HepG2 (cell line): Measurements from ENCODE around the gene SMAP2. TPM values are rescaled to one million over a fixed set of nuclear protein-coding genes. Genes with fewer than 3 reads are reported as not detected.

Experiments
- GTF2F1 ChIP-seq: fragments of 150-350 bp; IDR thresholded peaks from 2 replicates; pipeline ENCODE4 v1.6.1; 2014; ENCODE audit warnings: low read length
- MAFG ChIP-seq: sonication (generic); formaldehyde crosslinking; IDR thresholded peaks from 2 replicates; pipeline ENCODE4 v1.5.1; 2020; ENCODE audit warnings: mild to moderate bottlenecking, missing genetic modification reagents
- RAD51 ChIP-seq: fragments of 450-650 bp; IDR thresholded peaks from 2 replicates; pipeline ENCODE4 v1.6.1; 2016; ENCODE audit warnings: borderline replicate concordance
- RARA ChIP-seq: IDR thresholded peaks from 2 replicates; pipeline ENCODE4 v1.6.1; 2016; ENCODE audit warnings: missing genetic modification reagents, missing compliant biosample characterization
- RFXANK ChIP-seq: IDR thresholded peaks from 2 replicates; pipeline ENCODE4 v1.6.1; 2016
- ZMAT3 ChIP-seq: sonication (generic); formaldehyde crosslinking; conservative IDR thresholded peaks from 2 replicates; pipeline ENCODE4 v1.7.0; 2021; ENCODE audit warnings: missing genetic modification reagents
- ZMYM4 ChIP-seq: sonication (generic); formaldehyde crosslinking; IDR thresholded peaks from 2 replicates; pipeline ENCODE4 v1.8.1; 2023; ENCODE audit warnings: mild to moderate bottlenecking, missing genetic modification reagents
- ZNF264 ChIP-seq: sonication (generic); formaldehyde crosslinking; IDR thresholded peaks from 2 replicates; pipeline ENCODE4 v1.4.0; 2020; ENCODE audit warnings: missing genetic modification reagents
- ZNF460 ChIP-seq: sonication (generic); formaldehyde crosslinking; IDR thresholded peaks from 2 replicates; pipeline ENCODE4 v1.5.1; 2020; ENCODE audit warnings: missing genetic modification reagents, mild to moderate bottlenecking, borderline replicate concordance
- ZNF7 ChIP-seq: IDR thresholded peaks from 2 replicates; pipeline ENCODE4 v1.6.1; 2016; ENCODE audit warnings: missing biosample characterization, missing genetic modification reagents
- ZNF83 ChIP-seq: sonication (generic); formaldehyde crosslinking; IDR thresholded peaks from 2 replicates; pipeline ENCODE4 v1.4.0; 2020; ENCODE audit warnings: missing genetic modification reagents, mild to moderate bottlenecking, borderline replicate concordance
- ZNF841 ChIP-seq: sonication (generic); formaldehyde crosslinking; IDR thresholded peaks from 2 replicates; pipeline ENCODE4 v1.8.1; 2023; ENCODE audit warnings: missing genetic modification reagents, borderline replicate concordance
- ZNF891 ChIP-seq: sonication (generic); formaldehyde crosslinking; IDR thresholded peaks from 2 replicates; pipeline ENCODE4 v1.5.0; 2020; ENCODE audit warnings: mild to moderate bottlenecking, missing genetic modification reagents
- polyA plus RNA-seq, 8 experiments: library from polyadenylated mRNA; depleted of rRNA in 3 of 8; stranded (reverse) in 7 of 8; unstranded in 1 of 8; fragments of >200 nt; fragmentation: Illumina TruSeq in 4 of 8; extraction: Trizol in 4 of 8; gene quantifications; 2 replicates each; pipeline versions ENCODE4 v1.2.1 to v1.2.3, GENCODE V29; 2011 to 2016; ENCODE audit warnings: low read depth in 4 of 8, missing spikeins in 1 of 8, mixed read lengths in 1 of 8; ENCODE audit not compliant: insufficient read depth in 1 of 8
- total RNA-seq, 5 experiments: library from RNA; depleted of rRNA; stranded (reverse); fragments of >200 nt; fragmentation: Illumina TruSeq; extraction: Trizol; gene quantifications; 2 replicates each; pipeline ENCODE4 v1.2.3, GENCODE V29; 2016; ENCODE audit warnings: low read depth in 1 of 5
- TF ChIP-seq, protein P1 (sequence below), 2 experiments: fragments of 450-650 bp in 1 of 2; sonication (generic) in 1 of 2; formaldehyde crosslinking in 1 of 2; IDR thresholded peaks; 2 replicates each; pipeline versions ENCODE4 v1.6.1 to v1.8.0; 2016 to 2022; ENCODE audit warnings: antibody characterized with exemption in 1 of 2, mild to moderate bottlenecking in 1 of 2, missing genetic modification reagents in 1 of 2
- TF ChIP-seq, protein P2 (sequence below): sonication (generic); formaldehyde crosslinking; conservative IDR thresholded peaks from 2 replicates; pipeline ENCODE4 v1.4.0; 2020; ENCODE audit warnings: missing genetic modification reagents
- TF ChIP-seq, protein P3 (sequence below): sonication (generic); formaldehyde crosslinking; IDR thresholded peaks from 2 replicates; pipeline ENCODE4 v1.5.1; 2020; ENCODE audit warnings: missing genetic modification reagents, mild to moderate bottlenecking, borderline replicate concordance

SMAP2 gene
- total and polyA plus RNA-seq, 2 of the 13 experiments (the other 11 are each of a cell fraction or from before 2014, with no cell fraction given), result 19.0 to 22.3 TPM

DNA sequence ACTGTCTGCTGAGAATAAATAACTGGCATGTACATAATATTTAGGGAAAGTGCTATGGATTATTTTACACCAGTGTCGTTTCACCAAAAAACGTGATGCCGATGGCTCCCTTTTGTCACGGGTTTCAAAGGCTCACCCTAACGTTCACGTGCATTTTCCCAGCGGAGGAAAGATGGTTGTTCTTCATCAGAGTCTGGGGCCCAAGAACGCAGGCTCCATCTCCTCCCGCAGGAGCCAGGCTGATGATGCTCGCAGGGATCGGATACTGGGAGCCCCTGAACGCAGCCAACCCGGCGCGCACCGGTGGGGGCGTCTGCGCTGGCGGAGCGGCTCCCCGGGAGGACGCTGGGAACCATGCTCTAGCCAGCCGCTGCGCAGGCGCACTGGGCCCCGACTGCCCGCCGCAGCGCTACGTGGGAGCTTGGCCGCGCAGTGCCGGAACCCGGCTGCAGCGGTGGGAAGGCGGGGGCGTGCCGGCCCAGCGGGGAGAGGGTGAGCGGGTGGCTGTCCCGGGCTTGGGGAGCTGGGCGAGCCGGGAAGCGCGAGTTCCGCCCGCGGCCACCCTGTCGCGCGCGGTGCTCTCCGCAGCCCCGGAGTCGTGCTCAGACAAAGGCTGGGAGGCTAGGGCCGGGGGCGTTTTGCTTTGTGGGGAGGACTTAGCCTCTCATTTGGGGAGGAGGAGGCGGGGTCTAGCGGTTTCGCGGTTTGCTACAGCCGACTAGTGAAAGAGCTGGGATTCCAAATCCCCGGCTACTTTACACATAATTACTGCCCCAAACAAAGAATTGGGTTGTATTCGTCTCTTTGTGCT, 76.4 kb downstream of the SMAP2 start, which contains the start of gene ZFP69B (continued):
- TF ChIP-seq, protein P1, sequence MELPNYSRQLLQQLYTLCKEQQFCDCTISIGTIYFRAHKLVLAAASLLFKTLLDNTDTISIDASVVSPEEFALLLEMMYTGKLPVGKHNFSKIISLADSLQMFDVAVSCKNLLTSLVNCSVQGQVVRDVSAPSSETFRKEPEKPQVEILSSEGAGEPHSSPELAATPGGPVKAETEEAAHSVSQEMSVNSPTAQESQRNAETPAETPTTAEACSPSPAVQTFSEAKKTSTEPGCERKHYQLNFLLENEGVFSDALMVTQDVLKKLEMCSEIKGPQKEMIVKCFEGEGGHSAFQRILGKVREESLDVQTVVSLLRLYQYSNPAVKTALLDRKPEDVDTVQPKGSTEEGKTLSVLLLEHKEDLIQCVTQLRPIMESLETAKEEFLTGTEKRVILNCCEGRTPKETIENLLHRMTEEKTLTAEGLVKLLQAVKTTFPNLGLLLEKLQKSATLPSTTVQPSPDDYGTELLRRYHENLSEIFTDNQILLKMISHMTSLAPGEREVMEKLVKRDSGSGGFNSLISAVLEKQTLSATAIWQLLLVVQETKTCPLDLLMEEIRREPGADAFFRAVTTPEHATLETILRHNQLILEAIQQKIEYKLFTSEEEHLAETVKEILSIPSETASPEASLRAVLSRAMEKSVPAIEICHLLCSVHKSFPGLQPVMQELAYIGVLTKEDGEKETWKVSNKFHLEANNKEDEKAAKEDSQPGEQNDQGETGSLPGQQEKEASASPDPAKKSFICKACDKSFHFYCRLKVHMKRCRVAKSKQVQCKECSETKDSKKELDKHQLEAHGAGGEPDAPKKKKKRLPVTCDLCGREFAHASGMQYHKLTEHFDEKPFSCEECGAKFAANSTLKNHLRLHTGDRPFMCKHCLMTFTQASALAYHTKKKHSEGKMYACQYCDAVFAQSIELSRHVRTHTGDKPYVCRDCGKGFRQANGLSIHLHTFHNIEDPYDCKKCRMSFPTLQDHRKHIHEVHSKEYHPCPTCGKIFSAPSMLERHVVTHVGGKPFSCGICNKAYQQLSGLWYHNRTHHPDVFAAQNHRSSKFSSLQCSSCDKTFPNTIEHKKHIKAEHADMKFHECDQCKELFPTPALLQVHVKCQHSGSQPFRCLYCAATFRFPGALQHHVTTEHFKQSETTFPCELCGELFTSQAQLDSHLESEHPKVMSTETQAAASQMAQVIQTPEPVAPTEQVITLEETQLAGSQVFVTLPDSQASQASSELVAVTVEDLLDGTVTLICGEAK (IDR thresholded peaks at IDR 0.05), result no peak
- TF ChIP-seq, protein P1 (CRISPR knock-in tag; IDR thresholded peaks at IDR 0.05), result no peak; the same call in 1 of the 2 replicates
- TF ChIP-seq, protein P2, sequence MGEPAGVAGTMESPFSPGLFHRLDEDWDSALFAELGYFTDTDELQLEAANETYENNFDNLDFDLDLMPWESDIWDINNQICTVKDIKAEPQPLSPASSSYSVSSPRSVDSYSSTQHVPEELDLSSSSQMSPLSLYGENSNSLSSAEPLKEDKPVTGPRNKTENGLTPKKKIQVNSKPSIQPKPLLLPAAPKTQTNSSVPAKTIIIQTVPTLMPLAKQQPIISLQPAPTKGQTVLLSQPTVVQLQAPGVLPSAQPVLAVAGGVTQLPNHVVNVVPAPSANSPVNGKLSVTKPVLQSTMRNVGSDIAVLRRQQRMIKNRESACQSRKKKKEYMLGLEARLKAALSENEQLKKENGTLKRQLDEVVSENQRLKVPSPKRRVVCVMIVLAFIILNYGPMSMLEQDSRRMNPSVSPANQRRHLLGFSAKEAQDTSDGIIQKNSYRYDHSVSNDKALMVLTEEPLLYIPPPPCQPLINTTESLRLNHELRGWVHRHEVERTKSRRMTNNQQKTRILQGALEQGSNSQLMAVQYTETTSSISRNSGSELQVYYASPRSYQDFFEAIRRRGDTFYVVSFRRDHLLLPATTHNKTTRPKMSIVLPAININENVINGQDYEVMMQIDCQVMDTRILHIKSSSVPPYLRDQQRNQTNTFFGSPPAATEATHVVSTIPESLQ, result no peak
- TF ChIP-seq ZMYM4 (CRISPR knock-in tag) (peak; percentile 94), ZNF891 (0 out of 2 replicates have a peak, but pooled peaks have one; percentile 34), GTF2F1 (0 out of 2 replicates have a peak, but pooled peaks have one; percentile 49), ZNF841 (CRISPR knock-in tag) (no peak; the same call in 1 of the 2 replicates), ZNF264 (CRISPR knock-in tag) (no peak), RAD51 (no peak), ZNF7 (CRISPR knock-in tag) (no peak; the same call in 1 of the 2 replicates), MAFG (CRISPR knock-in tag) (no peak), RARA (CRISPR knock-in tag) (no peak), ZMAT3 (CRISPR knock-in tag) (no peak), ZNF460 (no peak; the same call in 1 of the 2 replicates), ZNF83 (0 out of 2 replicates have a peak, but pooled peaks have one; percentile 29), RFXANK (CRISPR knock-in tag) (no peak)
- TF ChIP-seq, protein P3, sequence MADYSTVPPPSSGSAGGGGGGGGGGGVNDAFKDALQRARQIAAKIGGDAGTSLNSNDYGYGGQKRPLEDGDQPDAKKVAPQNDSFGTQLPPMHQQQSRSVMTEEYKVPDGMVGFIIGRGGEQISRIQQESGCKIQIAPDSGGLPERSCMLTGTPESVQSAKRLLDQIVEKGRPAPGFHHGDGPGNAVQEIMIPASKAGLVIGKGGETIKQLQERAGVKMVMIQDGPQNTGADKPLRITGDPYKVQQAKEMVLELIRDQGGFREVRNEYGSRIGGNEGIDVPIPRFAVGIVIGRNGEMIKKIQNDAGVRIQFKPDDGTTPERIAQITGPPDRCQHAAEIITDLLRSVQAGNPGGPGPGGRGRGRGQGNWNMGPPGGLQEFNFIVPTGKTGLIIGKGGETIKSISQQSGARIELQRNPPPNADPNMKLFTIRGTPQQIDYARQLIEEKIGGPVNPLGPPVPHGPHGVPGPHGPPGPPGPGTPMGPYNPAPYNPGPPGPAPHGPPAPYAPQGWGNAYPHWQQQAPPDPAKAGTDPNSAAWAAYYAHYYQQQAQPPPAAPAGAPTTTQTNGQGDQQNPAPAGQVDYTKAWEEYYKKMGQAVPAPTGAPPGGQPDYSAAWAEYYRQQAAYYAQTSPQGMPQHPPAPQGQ (CRISPR knock-in tag), result no peak
